Stimulated activated CD8-positive, alpha-beta memory T cell treated with anti-CD3 and anti-CD28 coated beads, Interleukin-15, amount 100 ng/mL, for 24 hours (primary cell): ENCODE data around the gene SLC39A11.

Source experiments
- DNase-seq: peaks from one replicate; pipeline ENCODE4 v3.0.0-alpha.2; 2020; ENCODE audit warnings: low read depth

The SLC39A11 gene

DNA sequence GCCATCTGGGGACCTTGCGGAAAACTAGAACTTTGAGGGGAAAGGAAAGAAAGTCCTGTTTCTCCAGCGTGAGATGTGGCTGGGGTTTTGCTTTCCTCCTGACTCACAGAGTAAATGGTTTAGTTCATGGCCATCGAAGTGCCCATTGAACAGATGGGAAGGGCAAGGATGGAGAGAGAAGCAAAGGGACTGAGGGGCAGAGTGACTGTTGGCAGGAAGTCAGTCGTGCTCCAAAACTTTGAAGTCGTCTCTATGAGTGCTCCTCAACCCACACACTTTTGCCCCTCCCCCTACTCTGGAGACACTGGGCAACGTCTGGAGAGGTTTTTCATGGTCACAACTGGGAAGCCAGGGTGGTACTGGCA is 476.9 kb downstream of the SLC39A11 start:
- DNase-seq = no peak

GRCh38 chr17:72614871-72615626 is 477.4 kb downstream of the SLC39A11 start:
- no peak for DNase-seq

DNA sequence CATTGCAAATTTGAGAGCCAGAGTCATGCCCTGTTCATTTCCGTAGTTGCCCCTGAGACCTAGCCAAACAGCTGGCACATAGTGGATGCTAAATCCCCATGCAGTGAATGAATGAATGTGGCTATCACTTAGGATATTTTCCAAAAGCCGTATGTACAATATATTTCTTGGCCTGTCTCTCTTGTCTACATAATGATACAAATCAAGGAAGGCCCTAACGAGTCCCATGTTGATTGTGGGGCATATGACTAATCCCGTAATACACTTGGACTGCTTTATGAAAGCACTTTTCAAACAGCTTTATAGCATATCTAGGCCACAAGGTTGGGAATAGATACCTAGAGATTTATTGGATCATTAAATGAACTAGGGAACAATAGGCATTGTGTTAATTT is 478.0 kb downstream of the SLC39A11 start:
- no peak for DNase-seq

GRCh38 chr17:72613806-72614292 is 478.6 kb downstream of the SLC39A11 start:
- no peak for DNase-seq

DNA sequence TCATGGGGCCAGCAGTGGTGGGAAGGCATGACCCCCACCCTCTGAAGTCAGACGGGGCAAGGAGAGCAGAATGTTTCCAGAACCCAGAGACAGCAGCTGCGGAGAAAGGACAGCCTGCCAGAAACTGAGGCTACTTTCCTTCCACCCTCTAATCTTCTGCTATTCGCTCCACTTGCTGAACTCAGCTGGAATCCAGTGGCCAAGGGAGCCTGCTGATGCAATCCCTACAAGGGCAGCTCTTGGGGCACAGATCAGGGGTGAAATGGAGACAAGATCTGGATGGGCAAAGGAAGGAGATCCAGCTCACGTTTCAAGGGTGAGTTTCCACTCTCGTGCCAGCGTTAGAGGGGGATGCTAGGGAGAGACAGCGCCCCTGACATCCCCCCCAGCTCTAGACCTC is 479.1 kb downstream of the SLC39A11 start:
- DNase-seq = no peak

DNA sequence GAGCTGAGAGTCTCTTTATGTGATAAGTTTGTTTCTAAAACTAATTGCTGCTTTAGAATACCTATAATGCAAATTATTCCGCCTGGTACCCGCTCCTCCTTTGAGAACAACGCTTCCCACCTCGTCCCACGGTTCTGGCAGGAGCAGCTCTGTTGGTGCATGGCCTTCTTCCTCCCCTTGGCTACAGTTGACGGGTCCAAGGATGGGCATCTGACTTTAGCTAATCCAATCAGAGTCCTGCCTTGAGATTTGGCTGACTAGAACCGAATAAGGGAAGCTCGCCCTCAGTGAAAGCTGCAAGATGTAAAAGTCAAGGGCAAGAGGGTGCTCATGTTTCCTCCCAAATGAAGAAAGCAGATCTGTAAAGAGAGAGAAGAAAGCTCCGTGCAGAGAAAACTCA is 481.3 kb downstream of the SLC39A11 start:
- DNase-seq = no peak

- no peak for DNase-seq
Measured at GRCh38 chr17:72609501-72609900, 483.0 kb downstream of the SLC39A11 start.

DNA sequence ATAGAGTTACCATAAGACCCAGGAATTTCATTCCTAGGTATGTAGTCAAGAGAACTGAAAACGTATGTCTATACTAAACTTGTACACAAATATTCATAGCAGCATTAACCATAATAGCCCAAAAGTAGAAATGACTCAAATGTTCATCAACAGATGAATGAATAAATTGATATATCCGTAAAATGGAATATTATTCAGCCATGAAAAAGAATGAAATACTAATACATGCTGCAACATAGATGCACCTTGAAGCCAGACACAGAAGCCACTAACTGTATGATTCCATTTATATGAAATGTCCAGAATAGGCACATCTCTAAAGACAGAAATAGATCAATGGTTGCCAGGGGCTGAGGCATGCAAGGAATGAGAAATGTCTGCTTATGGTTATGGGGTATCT is 484.1 kb downstream of the SLC39A11 start:
- DNase-seq = no peak

DNA sequence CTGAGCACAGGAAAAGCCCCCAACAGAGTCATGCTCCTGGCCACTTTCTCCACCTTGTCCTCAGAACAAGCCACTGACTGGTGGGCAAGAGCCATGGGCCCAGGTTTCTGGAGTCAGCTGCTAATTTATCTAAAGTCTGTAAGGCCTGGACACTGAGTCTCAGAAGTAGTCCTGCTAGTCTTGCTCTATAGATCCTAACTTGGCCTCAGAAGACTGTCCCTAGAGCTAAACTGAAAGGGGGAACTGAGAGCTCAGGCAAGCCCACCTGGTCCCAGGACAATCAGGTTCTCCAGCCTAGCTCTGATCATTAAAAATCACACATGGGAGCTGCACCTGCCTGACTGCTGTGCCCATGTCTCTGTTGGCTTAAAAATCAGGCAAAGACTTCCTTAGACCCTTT is 485.8 kb downstream of the SLC39A11 start:
- DNase-seq = no peak

DNA sequence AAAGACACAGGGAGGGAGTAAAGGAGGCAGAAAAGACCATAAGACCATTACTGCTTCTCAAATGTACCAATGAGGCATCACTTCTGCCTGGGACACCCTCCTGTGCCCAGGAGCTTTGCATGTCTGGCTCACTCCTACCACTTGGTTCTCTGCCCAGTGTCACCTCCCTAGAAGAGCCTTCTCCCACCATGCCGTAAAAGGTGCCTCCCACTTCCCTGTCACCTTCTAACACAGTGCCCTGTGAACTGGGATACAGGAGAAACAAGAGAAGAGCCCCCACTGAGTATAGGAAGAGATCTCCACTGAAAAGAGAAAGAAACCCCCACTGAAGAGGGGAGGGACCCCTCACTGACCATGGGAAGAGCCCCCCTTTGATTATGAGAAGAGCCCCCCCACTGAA is 486.9 kb downstream of the SLC39A11 start:
- DNase-seq = no peak

DNA sequence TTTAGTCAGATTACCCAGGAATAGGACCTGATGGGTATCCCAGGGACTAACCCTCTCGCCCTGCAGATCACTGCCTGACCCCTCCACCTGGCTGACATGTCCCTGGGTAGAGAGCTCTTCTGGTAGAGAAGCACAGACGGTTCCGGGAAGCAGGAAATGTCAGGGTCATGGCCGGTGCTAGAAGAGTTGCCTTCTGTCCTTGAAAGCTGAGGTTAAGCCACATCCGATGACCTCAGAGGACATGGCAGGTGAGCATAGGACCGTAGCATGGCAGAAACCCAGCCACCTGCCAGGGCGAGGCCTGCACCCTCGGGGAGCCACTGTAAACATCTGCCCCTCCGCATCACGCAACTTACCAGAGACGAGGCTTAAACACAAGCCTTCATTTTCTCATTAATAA is 488.0 kb downstream of the SLC39A11 start:
- DNase-seq = no peak

DNA sequence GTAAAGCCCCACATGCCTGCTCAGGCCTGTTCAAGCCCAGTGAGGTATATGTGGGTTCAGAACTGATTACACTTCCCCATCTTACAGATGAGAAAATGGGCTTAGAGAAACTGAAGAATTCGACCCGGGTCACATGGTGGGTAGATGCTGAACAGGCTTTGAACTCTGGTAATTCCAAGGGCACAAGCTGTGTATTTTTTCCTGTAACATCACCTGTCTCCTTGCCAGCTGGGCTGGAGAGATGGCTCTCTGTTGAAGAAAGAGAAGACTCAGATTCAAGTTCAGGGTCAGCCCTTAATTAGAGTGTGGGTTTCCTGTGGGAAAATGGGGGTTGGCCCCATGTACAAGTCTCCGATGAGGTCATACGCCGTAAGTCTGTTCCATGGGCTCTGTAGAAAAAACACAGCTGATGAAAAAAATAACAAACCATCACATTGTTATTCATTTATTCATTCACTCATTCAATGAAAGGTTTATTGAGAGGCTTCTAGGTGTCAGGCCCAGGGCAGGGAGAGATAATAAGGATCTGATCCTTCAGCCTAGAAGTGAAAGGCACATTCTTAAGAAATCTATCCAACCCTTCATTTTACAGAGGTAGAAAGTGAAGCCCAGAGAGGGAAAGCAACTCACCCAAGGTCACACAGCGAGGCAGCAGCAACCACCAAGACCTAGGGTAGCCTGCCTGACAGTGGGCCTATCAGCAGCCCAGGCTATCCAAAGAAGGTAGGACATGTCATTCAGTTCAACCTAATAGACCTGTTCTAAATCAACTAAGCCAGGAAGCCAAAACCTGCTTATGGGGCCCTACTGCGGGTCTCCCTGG is 488.9 kb downstream of the SLC39A11 start:
- DNase-seq = no peak

DNA sequence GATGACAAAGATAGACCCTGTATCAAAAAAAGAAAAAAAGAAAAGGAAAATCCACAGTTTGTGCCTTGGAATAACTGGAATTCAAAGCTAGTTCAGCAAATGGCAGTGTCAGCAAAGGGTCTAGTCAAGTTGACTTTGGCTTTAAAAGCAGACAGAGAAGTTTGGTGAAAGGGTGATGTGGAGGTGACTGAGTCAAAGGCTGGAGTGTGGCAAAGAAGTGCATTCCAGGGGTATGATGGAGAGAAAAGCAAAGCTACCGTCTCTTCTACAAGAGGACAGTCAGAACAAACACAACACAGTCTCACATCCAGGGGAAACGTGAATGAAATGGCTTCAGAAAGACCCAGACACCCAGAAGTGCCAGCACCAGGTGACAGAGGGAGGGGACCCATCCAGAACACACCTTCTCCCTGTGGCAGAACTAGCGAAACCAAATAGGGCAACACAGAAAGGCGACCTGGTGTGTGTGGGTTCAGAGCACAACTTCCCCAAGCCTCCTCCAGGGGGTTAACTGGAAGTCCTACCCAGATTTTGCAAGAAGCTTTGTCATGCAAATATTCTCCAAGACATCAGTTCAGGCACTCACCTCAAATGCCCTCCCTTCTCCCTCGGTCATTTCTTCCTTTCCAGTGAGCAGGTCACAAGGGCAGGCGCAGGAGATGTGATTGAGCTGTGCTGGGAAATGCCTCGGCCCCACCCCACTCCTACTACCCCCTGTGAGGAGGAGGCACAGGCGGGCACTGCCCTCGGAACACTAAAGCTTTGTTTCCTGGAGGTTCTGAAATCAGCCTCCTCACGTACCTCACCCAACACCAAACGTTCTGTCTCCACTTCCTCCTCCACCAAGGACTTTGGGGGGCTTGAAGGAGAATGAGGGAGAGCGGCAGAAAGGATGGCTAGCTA is 489.7 kb downstream of the SLC39A11 start:
- no peak for DNase-seq

DNA sequence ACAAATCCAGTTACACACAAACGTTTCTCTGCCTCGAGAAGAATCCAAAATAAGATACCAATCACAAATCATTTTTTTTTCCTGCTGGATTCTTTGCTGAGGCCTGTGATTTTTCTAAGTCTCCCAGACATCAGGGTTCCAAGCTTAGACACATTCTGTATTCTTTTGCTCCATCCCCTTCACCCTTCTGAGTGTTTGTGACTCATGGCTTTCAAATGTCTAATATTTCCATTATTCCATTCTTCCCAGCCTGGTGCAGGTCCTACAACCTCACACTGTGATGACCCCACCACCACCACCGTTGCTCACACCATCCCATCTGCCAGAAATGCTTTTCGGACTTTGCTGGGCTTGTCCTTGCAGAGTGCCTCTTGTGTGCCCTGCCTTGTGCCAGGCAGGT is 491.6 kb downstream of the SLC39A11 start:
- DNase-seq = no peak

- no peak for DNase-seq
Measured at GRCh38 chr17:72599891-72600290, 492.6 kb downstream of the SLC39A11 start.

DNA sequence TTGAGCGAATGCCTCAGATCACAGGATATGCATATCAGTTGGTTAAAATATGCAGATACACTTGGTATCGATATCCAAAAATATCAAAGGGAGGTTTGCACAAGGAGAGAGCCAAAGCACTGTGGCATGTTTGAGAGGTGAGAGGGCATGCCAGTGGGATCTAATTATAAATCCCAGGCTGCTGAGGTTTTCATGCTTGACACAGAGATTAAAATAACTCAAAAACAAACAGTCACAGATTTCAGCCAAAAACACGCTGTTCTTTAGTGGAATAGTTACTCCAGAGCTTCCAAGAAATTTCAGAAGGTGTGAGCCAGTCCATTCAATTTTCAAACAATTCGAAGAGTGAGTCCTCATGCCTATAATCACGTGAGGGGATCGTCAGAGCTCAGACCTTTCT is 493.8 kb downstream of the SLC39A11 start:
- DNase-seq = no peak

GRCh38 chr17:72597354-72598087 is 495.0 kb downstream of the SLC39A11 start:
- DNase-seq = no peak
